K562 (cell line): ENCODE measurements around the gene ERMP1. TPM values are rescaled to one million over a fixed set of nuclear protein-coding genes. Genes with fewer than 3 reads are reported as not detected.

Experiments used
- ESRRA ChIP-seq: fragments of 450-650 bp; IDR thresholded peaks from 2 replicates; pipeline ENCODE4 v1.6.1; 2014; ENCODE audit warnings: low read depth, mild to moderate bottlenecking, moderate library complexity, borderline replicate concordance
- GATAD2A ChIP-seq: fragments of 450-650 bp; IDR thresholded peaks from 2 replicates; pipeline ENCODE4 v1.6.1; 2017
- HDAC2 ChIP-seq: fragments of 450-650 bp; IDR thresholded peaks from 2 replicates; pipeline ENCODE4 v1.6.1; 2016; ENCODE audit warnings: mild to moderate bottlenecking
- MAFF ChIP-seq: IDR thresholded peaks from 2 replicates; pipeline ENCODE4 v1.6.1; 2012; ENCODE audit warnings: low read length, improper control_type of control experiment
- POLR2AphosphoS5 ChIP-seq: IDR thresholded peaks from 2 replicates; pipeline ENCODE4 v1.6.1; 2011; ENCODE audit warnings: mild to moderate bottlenecking, low read depth, low read length, moderate library complexity; ENCODE audit not compliant: control insufficient read depth, insufficient read depth
- PTBP1 ChIP-seq: fragments of 200-400 bp; formaldehyde crosslinking; IDR thresholded peaks from 2 replicates; pipeline ENCODE4 v1.6.1; 2017; ENCODE audit warnings: low read depth, low read length
- RBFOX2 ChIP-seq: fragments of 200-400 bp; formaldehyde crosslinking; IDR thresholded peaks from 2 replicates; pipeline ENCODE4 v1.6.1; 2017; ENCODE audit warnings: low read depth, mild to moderate bottlenecking, low read length, moderate library complexity
- SMARCC2 ChIP-seq: fragments of 450-650 bp; IDR thresholded peaks from 2 replicates; pipeline ENCODE4 v1.6.1; 2017; ENCODE audit warnings: antibody characterized with exemption, moderate library complexity, mild to moderate bottlenecking, low read depth
- TCF3 ChIP-seq: sonication (generic); formaldehyde crosslinking; IDR thresholded peaks from 2 replicates; pipeline ENCODE4 v1.4.0; 2020; ENCODE audit warnings: mild to moderate bottlenecking, missing genetic modification reagents
- ZFP30 ChIP-seq: fragments of 250-450 bp; sonication (Bioruptor Pico); IDR thresholded peaks from 2 replicates; pipeline ENCODE4 v1.8.0; 2022; ENCODE audit warnings: moderate library complexity, mild to moderate bottlenecking, inconsistent platforms, borderline replicate concordance
- polyA plus RNA-seq, 8 experiments: library from polyadenylated mRNA; depleted of rRNA in 4 of 8; stranded (reverse) in 5 of 8; unstranded in 3 of 8; fragments of >200 nt; fragmentation: Nextera tagmentation in 2 of 8; fragmentation: Illumina TruSeq in 1 of 8; extraction: Ambion mirVana in 2 of 8; extraction: Trizol in 1 of 8; gene quantifications; 2 replicates each; pipeline versions ENCODE4 v1.2.1 to v1.2.3, GENCODE V29; 2011 to 2014; ENCODE audit warnings: inconsistent platforms in 1 of 8, missing spikeins in 1 of 8
- total RNA-seq, 7 experiments: library from RNA; depleted of rRNA in 6 of 7; stranded (reverse); fragments of >200 nt in 6 of 7; fragmentation: Illumina TruSeq in 2 of 7; extraction: Trizol in 2 of 7; gene quantifications; 2 replicates each; pipeline versions ENCODE4 v1.2.1 to v1.2.3, GENCODE V29; 2011 to 2021; ENCODE audit warnings: low replicate concordance in 1 of 7
- TF ChIP-seq, protein P1 (sequence below): fragments of 450-650 bp; IDR thresholded peaks from 2 replicates; pipeline ENCODE4 v1.7.1; 2018; ENCODE audit warnings: mild to moderate bottlenecking, low read depth; ENCODE audit not compliant: partially characterized antibody
- TF ChIP-seq, protein P2 (sequence below): fragments of 200-600 bp; sonication (generic); IDR thresholded peaks from one replicate; pipeline ENCODE4 v1.6.1; 2012; ENCODE audit warnings: mild to moderate bottlenecking, low read depth, low read length, inconsistent platforms
- TF ChIP-seq, protein P3 (sequence below): fragments of 450-650 bp; formaldehyde crosslinking; IDR thresholded peaks from 2 replicates; pipeline ENCODE4 v1.4.0; 2020; ENCODE audit warnings: mild to moderate bottlenecking

The ERMP1 gene
- total and polyA plus RNA-seq, 9 of the 15 experiments (the other 6 are each of a cell fraction or from before 2014, with no cell fraction given) = 2.5 to 26.3 (median 12.6) TPM

DNA sequence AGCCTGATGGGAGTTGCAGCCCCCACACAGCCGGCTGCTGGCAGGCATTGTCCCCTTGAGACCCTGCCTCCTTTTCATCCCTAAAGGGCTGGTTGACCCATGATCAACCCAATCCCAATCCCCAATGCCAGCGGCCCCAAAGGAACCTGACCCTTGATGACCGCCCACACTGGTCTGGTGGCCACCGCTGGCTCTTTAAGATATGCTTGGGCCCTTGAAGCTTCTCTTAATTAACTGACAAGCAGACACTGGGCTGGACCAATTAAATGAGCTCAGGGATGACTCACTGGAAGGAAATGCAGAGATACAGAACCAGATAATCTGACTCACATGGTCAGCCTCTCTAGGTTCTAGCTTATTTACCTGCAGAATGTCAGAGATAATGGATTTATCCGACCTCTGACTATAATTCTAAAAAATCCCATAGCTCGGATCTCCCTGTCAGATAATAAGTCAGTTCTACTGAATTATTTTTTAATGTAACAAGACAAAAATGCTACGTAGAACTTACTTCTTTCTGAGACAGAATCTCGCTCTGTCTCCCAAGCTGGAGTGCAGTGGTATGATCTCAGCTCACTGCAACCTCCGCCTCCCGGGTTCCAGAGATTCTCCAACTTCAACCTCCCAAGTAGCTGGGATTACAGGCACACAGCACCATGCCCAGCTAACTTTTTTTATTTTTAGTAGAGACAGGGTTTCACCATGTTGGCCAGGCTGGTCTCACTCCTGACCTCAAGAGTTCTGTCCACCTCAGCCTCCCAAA is 46.7 kb upstream of the ERMP1 start (continued):
- TF ChIP-seq ESRRA = no peak; the same call in 1 of the 2 replicates
- TF ChIP-seq, protein P1, sequence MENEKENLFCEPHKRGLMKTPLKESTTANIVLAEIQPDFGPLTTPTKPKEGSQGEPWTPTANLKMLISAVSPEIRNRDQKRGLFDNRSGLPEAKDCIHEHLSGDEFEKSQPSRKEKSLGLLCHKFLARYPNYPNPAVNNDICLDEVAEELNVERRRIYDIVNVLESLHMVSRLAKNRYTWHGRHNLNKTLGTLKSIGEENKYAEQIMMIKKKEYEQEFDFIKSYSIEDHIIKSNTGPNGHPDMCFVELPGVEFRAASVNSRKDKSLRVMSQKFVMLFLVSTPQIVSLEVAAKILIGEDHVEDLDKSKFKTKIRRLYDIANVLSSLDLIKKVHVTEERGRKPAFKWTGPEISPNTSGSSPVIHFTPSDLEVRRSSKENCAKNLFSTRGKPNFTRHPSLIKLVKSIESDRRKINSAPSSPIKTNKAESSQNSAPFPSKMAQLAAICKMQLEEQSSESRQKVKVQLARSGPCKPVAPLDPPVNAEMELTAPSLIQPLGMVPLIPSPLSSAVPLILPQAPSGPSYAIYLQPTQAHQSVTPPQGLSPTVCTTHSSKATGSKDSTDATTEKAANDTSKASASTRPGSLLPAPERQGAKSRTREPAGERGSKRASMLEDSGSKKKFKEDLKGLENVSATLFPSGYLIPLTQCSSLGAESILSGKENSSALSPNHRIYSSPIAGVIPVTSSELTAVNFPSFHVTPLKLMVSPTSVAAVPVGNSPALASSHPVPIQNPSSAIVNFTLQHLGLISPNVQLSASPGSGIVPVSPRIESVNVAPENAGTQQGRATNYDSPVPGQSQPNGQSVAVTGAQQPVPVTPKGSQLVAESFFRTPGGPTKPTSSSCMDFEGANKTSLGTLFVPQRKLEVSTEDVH = no peak
- TF ChIP-seq HDAC2 = no peak
- peak; percentile 75 for TF ChIP-seq TCF3 (CRISPR knock-in tag)
- TF ChIP-seq GATAD2A = no peak
- no peak for TF ChIP-seq PTBP1
- TF ChIP-seq ZFP30 (CRISPR knock-in tag) = no peak
- TF ChIP-seq POLR2AphosphoS5 = peak; percentile 76
- TF ChIP-seq, protein P2, sequence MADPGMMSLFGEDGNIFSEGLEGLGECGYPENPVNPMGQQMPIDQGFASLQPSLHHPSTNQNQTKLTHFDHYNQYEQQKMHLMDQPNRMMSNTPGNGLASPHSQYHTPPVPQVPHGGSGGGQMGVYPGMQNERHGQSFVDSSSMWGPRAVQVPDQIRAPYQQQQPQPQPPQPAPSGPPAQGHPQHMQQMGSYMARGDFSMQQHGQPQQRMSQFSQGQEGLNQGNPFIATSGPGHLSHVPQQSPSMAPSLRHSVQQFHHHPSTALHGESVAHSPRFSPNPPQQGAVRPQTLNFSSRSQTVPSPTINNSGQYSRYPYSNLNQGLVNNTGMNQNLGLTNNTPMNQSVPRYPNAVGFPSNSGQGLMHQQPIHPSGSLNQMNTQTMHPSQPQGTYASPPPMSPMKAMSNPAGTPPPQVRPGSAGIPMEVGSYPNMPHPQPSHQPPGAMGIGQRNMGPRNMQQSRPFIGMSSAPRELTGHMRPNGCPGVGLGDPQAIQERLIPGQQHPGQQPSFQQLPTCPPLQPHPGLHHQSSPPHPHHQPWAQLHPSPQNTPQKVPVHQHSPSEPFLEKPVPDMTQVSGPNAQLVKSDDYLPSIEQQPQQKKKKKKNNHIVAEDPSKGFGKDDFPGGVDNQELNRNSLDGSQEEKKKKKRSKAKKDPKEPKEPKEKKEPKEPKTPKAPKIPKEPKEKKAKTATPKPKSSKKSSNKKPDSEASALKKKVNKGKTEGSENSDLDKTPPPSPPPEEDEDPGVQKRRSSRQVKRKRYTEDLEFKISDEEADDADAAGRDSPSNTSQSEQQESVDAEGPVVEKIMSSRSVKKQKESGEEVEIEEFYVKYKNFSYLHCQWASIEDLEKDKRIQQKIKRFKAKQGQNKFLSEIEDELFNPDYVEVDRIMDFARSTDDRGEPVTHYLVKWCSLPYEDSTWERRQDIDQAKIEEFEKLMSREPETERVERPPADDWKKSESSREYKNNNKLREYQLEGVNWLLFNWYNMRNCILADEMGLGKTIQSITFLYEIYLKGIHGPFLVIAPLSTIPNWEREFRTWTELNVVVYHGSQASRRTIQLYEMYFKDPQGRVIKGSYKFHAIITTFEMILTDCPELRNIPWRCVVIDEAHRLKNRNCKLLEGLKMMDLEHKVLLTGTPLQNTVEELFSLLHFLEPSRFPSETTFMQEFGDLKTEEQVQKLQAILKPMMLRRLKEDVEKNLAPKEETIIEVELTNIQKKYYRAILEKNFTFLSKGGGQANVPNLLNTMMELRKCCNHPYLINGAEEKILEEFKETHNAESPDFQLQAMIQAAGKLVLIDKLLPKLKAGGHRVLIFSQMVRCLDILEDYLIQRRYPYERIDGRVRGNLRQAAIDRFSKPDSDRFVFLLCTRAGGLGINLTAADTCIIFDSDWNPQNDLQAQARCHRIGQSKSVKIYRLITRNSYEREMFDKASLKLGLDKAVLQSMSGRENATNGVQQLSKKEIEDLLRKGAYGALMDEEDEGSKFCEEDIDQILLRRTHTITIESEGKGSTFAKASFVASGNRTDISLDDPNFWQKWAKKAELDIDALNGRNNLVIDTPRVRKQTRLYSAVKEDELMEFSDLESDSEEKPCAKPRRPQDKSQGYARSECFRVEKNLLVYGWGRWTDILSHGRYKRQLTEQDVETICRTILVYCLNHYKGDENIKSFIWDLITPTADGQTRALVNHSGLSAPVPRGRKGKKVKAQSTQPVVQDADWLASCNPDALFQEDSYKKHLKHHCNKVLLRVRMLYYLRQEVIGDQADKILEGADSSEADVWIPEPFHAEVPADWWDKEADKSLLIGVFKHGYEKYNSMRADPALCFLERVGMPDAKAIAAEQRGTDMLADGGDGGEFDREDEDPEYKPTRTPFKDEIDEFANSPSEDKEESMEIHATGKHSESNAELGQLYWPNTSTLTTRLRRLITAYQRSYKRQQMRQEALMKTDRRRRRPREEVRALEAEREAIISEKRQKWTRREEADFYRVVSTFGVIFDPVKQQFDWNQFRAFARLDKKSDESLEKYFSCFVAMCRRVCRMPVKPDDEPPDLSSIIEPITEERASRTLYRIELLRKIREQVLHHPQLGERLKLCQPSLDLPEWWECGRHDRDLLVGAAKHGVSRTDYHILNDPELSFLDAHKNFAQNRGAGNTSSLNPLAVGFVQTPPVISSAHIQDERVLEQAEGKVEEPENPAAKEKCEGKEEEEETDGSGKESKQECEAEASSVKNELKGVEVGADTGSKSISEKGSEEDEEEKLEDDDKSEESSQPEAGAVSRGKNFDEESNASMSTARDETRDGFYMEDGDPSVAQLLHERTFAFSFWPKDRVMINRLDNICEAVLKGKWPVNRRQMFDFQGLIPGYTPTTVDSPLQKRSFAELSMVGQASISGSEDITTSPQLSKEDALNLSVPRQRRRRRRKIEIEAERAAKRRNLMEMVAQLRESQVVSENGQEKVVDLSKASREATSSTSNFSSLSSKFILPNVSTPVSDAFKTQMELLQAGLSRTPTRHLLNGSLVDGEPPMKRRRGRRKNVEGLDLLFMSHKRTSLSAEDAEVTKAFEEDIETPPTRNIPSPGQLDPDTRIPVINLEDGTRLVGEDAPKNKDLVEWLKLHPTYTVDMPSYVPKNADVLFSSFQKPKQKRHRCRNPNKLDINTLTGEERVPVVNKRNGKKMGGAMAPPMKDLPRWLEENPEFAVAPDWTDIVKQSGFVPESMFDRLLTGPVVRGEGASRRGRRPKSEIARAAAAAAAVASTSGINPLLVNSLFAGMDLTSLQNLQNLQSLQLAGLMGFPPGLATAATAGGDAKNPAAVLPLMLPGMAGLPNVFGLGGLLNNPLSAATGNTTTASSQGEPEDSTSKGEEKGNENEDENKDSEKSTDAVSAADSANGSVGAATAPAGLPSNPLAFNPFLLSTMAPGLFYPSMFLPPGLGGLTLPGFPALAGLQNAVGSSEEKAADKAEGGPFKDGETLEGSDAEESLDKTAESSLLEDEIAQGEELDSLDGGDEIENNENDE = no peak
- peak; percentile 93 for TF ChIP-seq SMARCC2
- TF ChIP-seq, protein P3, sequence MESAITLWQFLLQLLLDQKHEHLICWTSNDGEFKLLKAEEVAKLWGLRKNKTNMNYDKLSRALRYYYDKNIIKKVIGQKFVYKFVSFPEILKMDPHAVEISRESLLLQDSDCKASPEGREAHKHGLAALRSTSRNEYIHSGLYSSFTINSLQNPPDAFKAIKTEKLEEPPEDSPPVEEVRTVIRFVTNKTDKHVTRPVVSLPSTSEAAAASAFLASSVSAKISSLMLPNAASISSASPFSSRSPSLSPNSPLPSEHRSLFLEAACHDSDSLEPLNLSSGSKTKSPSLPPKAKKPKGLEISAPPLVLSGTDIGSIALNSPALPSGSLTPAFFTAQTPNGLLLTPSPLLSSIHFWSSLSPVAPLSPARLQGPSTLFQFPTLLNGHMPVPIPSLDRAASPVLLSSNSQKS = no peak
- TF ChIP-seq MAFF = no peak
- peak; percentile 54 for TF ChIP-seq RBFOX2
